ENCODE results near the gene DNAJC25.

Gene DNAJC25

DNA sequence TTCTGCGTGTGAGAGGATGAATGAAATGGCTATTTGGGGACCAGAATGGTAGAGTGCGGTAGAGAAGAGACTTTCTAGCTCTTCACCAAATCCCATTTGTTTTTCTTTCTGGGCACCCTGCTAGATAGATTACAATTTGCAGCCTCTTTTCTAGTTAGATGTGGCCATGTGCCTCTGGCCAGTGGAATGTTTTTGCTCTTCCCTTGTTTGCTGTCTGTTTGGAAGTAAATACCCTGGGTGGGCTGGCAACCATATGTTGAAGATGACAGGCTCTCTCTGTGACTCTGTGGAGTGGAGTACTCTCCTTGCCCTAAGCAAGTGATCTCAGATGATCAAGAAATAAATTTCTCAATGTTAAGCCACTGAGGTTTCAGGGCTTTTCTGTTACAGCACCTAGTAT lies 43.2 kb downstream of the DNAJC25 start:
- DNase-seq: no peak

DNA sequence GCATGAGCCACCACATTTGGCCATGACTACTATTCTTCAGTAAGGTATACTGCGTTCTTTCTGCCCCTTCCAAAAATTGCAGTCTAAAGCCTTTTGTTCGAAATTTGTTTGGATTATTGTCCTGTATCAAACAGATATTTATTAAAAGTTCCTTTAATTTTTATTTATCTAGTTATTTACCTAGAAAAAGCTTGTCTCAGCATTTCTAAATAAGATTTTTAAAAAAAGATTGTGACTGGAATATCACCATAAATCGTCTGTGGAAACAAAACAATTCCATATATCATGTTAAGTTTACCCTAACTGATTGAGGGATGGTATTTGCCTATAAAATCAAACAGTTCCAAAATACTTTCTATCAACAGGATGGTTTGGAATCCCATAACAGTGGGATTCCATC lies 45.0 kb downstream of the DNAJC25 start:
- no peak for DNase-seq

DNA sequence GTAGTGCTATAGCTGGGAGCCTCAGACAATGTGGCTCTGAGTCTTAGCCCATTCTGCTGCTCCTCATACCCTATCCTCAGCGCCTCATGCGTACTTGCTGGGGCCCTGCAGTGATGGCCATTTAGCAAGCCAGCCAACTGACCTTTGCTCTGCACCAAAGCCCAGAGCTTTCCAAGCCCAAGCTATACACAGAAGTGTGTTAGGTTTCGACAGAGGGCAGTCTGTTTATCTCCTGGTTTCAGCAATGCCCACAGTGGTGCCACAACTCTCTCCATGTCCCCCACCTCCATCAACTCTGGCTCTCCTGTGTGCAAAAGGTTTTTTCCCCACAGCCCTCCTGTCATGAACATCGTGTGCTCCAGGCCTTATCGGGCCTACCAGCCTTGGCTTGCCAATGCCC lies 47.2 kb downstream of the DNAJC25 start:
- DNase-seq: no peak

DNA sequence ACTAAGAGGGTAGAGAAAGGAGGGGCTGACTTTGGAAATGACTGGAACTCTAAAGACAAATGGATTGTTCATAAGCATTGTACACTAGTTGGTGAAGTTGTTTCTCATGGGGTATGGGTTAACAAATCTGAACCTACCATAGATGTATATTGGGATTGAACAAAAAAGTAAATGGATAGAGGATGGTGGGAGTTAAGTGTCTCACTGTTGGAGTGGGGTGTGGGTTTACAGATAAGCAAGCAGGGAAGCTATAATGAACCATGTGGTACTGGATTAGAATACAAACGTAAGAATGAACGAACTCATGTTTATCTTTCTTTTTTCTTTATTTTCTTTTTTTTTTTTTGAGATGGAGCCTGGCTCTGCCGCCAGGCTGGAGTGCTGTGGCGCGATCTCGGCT lies 48.1 kb downstream of the DNAJC25 start:
- DNase-seq: no peak

DNA sequence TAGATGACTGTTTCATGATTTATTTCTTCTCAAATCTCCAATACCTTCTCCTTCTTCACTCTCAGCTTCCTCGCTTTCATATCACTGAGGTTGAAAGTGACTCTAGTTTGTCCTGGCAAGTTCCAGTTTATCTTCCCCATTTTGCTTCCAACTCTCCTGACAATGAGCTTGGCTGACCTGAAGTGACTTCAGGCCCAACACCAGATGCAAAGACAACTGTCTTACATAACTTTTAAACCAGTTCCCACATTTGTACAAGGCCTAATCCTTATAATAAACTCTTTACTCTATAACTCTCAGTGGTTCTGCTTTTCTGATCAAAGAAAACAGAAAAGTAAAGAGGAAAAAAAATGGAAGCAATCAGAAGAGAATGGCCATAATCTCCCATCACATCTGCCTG lies 52.3 kb downstream of the DNAJC25 start:
- DNase-seq: no peak

DNA sequence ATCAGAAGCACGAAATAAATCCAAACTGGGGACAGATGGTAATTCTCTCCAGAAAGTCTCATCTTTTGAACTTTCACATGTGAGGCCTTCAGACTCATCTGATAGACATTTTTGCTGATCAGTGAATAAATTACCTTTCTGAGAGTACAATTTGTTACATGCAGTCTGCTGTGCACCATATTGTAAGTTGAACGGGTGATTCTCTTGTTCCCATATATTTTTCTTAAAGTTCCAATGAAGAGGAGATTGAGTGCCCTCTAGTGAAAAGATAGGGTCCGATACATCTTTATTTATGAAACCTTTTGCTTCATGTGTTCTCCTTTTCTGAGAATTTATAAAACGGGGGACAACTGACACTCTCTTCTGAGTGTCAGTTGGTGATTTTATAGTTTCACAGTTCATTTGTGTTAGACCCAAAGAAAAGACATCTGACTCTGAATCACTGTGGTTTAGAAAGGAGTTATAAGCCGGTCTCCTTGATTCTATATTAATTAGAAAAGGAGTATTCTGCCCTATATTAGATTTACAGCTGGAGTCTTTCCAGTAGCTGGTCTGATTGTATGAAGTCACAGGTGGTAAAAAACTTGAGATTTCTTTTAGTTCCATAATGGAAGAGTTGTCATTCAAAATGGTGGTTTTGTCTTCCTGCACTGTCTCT lies 60.7 kb downstream of the DNAJC25 start:
- no peak for DNase-seq

DNA sequence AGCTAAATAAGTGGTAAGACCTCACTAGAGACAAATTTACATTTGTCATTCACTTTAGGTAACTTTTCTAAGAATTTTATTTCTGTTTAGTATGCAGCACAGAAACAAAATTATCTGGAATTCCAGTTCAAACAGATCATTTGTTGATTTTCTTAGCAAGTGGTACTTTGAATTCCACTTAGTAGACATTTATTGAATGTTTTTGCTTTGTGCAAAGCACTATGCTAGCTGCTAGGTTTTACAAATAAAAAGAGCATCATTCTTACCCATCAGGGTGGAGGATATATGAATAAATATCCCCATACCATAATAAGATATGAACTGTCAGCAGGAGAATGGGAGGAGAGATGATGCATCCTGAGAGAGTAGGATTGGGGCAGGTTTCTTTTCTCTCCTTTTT lies 65.7 kb downstream of the DNAJC25 start:
- DNase-seq: no peak

DNA sequence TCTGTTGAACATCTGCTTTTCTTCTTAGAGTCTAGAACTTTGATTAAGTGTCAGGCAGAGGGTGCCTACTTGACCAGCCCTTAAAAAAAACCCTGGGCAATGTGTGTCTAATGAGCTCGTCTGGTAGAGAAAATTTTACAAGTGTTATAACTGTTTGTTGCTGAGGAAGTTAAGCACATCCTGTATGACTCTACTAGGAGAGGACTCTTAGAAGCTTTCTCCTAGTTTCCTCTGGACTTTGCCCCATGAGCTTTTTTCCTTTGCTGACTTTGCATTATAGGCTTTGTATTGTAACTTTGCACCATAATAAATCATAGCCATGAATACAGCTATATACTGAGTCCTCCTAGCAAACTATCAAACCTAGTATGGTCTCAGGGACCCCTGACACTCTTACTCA lies 69.6 kb downstream of the DNAJC25 start:
- no peak for DNase-seq
